EL (cell line): ENCODE measurements around the gene SEZ6L.

Experiments used
- DNase-seq: peaks from one replicate; pipeline ENCODE4 v3.0.0-alpha.2; 2016

The SEZ6L gene

DNA sequence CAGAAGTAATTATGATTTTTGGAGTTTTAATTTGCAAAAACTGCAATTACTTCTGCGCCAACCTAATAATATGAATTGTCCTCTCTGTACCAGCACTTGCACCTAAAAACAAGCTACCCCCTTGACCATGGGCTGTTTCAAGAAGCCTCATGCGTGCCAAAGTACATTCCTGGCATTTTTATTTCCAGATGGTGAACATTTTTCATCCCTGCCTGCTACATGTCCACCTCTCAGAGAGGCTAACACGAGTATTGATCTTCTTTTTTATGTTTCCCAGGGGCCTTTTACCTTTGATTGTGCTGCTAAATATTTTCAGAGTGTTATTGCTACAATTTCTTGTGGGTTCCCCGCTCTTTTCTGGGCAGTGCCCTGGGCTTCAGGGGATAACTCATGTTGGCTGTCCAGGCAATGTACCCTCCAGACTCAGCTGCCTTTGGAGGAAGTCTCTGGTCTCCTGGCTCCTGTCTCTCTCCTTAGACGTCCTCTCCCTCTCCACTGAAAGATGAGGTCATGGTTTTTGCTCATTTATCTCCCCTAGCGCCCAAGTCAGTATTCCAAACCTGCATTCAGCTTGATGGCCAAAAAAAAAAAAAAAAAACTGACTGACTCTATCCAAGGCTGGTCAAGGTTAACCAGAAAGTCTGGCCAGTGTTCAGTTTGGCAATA lies 173.6 kb downstream of the SEZ6L start:
- DNase-seq: peak; percentile 43

DNA sequence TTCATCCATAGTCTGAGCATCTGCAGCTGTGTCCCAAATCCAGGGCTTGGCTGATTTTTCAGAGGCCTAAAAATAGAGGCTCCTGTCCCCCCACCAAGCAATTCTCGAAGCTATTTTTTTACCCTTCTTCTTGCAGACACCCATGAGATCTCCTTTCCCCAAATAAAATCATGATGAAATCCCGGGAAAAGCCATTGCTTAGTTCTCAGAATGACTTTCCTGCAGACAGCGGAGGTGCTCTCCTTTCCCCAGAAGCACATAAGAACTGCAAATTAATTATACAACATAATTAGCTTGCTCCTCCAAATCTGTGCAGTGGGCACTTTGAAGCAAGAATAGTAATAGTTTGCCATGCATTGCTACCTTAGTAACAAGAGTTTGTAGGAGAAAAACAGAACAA lies 176.2 kb downstream of the SEZ6L start:
- DNase-seq: no peak

DNA sequence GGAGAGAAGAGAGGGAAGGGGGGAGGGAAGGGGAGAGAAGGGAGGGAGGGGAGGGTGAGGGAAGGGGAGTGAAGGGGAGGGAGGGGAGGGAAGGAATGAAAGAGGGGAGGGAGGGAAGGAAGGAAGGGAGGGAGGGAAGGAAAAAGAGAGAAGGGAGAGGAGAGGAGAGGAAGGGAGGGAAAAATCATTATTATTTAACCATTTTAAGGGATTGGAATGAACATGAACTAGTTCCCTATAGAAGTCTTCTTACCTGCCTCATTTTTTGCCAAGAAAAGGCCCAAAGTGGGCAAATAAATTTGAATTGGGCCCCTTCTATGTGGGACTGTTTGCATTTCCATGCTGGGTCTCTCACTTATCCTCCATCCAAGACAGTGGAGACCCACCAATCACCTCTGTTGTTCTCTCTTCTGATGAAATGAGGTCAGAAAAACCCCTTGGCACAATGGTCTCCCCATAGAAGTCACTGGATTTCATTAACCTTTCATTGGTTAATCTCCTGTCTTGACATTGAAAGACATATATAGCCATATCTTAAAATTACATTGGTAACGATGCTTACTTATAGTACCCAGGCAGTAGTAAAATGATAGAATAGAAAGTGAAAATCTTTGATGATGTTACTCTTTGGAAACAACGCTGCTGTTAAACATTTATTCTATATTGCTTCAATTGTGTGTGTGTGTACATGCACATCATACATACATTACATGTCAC lies 179.7 kb downstream of the SEZ6L start:
- DNase-seq: no peak

DNA sequence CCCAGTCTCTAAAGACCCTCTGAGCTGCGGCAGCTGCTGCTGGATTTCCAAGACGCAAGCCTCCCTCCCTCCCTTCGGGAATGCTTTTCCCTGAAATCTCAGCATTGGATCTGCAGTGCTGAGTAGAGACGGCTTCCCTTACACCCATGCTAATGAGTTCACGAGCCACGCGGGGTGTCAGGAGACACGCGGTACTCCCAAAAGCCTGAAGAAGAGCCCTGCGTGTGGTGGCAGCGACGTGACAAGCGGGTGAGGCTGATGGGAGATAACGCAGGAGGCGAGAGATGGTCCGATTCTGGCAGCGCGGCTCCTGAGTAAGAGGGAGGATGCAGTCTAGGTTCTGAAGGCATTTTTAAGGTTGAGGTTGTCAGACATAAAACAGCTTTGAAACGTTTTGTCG lies 185.4 kb downstream of the SEZ6L start:
- DNase-seq: no peak

- no peak for DNase-seq
These were observed 188.0 kb downstream of the SEZ6L start for GRCh38 chr22:26357281-26357680.

GRCh38 chr22:26357813-26358212 lies 188.6 kb downstream of the SEZ6L start:
- DNase-seq: no peak

GRCh38 chr22:26359156-26359555 lies 189.9 kb downstream of the SEZ6L start:
- DNase-seq: no peak

- DNase-seq: peak; percentile 82
These were observed 191.1 kb downstream of the SEZ6L start for GRCh38 chr22:26360169-26360885.

- DNase-seq: peak; percentile 85
These were observed 193.2 kb downstream of the SEZ6L start for GRCh38 chr22:26362471-26362870.

GRCh38 chr22:26364066-26365015 lies 195.1 kb downstream of the SEZ6L start:
- peak; percentile 78 for DNase-seq

GRCh38 chr22:26367402-26368245 lies 198.4 kb downstream of the SEZ6L start:
- peak; percentile 52 for DNase-seq

DNA sequence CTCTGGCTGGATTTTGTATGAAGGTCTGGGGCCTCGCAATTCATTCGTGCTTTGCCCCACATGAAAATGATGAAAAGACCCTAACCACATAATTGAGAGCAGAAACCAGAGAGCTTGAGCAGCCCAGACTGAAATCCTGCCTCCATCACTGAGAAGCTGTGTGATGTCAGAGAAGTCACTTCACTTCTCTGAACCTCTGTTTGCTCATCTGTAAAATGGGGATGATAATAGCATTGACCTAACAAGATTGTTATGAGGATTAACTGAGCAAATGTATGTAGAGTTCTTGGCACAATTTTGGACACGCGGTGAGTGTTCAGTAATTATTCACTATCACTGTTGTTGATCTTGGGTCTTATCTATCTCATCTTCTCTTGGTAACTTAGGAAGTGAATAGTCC lies 203.6 kb downstream of the SEZ6L start:
- no peak for DNase-seq

DNA sequence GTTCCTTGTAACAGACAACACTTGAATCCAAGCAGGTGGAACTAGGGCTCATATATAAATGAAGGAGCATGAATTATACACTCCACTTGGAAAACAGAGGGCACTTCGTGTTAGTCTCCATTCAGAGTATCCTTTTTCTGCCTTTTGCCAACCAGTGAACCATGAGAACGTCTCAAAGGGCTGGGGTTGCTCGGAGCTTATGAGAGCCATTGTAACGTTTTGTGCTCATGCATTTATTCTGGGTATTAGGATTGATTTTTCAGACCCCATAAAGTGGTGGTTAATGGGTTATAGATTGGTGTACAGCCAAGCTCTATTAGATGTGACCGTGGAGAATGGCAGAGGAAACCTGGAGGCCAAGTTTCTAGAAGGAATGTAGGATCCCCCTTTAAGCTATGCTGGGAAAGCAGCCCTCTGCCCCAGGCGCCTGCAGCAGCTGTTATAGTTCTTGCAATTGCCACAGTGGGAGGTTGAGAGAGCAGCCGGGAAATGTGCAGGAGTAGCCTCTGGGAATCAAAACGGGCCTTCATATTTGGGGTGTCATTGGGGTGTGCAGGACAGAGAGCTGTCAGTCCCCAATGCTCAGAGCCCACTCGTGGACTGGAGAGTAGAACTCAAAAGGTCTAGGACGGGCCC lies 205.2 kb downstream of the SEZ6L start:
- DNase-seq: no peak

DNA sequence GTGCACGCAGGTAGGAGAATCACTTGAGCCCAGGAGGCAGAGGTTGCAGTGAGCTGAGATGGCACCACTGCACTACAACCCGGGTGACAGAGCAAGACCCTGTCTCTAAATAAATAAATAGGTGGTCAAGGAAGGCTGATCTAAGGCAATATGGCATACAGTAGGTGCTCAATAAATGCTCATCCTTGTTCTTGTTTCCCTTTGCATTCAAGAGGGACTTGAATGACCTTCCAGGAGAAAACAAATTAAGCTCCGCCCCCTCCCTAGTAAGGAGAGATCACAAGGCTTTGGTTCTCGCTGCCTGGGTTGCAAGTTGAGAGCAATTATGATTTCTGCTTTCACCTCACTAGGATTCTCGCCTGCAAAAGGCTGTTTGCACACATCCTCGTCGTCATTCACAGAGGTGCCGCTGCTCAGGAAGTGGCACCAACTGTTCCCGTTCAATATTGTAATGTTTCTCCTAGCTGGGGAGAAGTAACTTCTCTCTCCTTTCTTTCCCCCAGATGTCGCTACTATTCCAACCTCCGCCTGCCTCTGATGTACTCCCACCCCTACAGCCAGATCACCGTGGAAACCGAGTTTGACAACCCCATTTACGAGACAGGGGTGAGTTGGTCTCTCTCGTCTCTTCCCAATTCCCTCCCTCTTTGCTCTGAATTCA lies 208.0 kb downstream of the SEZ6L start:
- DNase-seq: no peak

GRCh38 chr22:26380072-26380830 lies 211.0 kb downstream of the SEZ6L start:
- DNase-seq: no peak

DNA sequence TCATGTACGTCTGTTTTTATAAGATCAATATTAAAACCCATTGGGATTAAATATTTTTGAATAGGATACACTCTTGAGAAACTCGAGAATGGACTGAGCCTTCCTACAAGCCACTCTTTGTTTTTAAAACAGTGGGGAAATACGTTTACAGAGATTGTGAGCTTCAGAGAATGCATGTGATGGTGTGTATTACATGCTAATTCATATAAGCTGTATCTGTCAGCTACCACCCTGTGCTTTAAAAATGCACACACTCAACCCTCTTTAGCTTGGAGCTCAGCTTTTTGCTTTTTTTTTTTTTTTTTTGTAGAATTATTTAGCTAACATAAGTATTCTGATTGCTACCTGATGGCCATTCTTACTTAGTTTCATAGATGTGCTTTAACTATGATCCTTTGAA lies 213.5 kb downstream of the SEZ6L start:
- no peak for DNase-seq

DNA sequence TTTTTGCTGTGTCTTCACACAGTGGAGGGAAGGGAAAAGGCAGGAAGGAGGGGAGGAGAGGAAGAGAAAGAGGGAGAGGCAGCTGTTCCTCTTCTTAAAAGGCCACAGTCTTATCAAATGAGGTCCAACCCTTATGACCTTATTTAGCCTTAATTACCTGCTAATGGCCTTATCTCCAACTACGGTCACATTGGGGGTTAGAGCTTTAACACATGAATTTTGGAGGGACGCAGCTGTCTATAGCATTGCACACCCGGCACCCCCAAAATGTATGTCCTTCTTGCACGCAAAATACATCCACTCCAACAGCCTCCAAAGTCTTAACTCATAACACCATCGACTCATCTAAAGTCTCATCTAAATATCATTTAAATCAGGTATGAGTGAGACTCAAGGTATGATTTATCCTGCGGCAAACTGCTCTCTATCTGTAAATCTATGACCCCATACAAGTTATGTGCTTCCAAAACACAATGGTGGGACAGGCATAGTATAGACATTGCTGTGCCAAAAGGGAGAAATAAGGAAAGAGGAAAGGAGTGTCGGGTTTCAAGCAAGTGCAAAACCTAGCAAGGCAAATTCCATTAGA lies 214.8 kb downstream of the SEZ6L start:
- DNase-seq: no peak

DNA sequence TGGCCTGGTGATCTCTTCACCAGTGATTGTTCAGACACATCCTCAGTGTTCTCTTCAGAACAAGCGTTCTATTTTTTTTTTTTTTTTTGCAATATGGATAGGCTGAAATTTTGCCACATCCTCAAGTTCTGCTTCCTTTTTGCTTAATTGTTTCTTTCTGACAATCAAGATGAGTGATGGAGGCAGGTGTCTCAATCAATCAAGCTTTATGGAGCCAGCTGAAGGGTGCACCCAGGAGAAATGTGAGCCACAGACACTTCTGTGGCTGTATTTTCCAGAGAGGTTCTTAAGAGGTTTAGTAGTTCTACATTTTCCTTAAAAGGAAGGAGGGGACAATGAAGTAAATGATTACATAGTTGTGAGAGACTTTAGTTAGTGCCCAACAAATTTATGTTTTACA lies 215.9 kb downstream of the SEZ6L start:
- no peak for DNase-seq

DNA sequence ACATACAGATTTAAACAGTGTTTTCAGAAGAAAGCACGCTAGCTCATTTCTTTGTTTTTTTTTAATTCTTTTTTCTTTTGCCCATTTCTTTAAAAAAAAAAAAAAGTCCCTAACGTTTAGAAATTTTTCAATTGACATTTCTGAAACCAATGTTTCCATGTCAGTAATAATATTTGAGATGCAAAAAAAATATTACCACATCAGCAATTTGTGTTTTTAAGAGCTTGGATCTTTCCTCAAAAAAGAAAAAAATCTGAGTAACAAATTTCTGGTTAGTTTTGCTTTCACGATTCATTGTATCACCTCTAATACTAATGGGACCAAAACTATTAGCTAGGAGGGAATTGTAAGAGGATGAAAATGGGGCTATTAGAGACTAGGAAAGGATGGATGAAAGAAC lies 219.9 kb downstream of the SEZ6L start:
- DNase-seq: no peak

DNA sequence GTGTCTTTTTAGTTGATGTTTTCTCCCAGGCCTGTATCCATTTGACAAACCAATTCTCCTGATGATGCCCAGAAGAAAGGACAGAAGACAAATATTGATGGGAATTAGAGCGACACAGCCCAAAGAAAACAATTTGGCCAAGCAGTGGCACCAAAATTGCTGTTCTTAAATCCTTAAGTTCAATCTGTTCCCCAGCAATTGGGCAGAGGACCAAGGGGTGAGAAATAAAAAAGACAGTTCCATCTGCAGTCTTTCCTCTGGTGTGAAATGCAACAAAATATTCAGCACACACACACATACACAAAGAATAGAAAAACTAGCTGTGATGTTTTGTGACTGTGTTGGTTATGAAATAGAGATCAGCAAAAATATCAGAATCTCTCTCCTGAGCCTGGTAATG lies 221.8 kb downstream of the SEZ6L start:
- no peak for DNase-seq
